ENCODE data around the gene M6PR. TPM values are rescaled to one million over a fixed set of nuclear protein-coding genes. Genes with fewer than 3 reads are reported as not detected.

Gene M6PR
- 147 and 174 TPM in 2 replicates for total RNA-seq (2014; rRNA removed; shearing (Covaris generic))

- DNase-seq (ENCODE audit: low spot score): peak; percentile 96
These were observed at the start of gene M6PR for GRCh38 chr12:8949342-8950220. Gene M6PR, minus strand, starts transcription at chr12:8949645. Its CDS starts 3,241 bp downstream, at chr12:8946404.

GRCh38 chr12:8996682-8997405 is 47.4 kb upstream of the M6PR start:
- no peak for DNase-seq (ENCODE audit: low spot score)

- no peak for DNase-seq (ENCODE audit: low spot score)
These were observed 45.8 kb upstream of the M6PR start for GRCh38 chr12:8995021-8995775.

GRCh38 chr12:8993827-8994226 is 44.4 kb upstream of the M6PR start:
- no peak for DNase-seq (ENCODE audit: low spot score)

GRCh38 chr12:8991371-8992345 is 42.2 kb upstream of the M6PR start:
- DNase-seq (ENCODE audit: low spot score): no peak

- no peak for DNase-seq (ENCODE audit: low spot score)
These were observed 40.0 kb upstream of the M6PR start, which contains the start of gene KLRG1 for GRCh38 chr12:8989413-8989812. Gene KLRG1, plus strand, starts transcription at chr12:8989546. Its CDS starts 90 bp downstream, at chr12:8989636.

GRCh38 chr12:8987685-8988084 is 38.2 kb upstream of the M6PR start:
- no peak for DNase-seq (ENCODE audit: low spot score)

GRCh38 chr12:8987163-8987562 is 37.7 kb upstream of the M6PR start:
- DNase-seq (ENCODE audit: low spot score): no peak

- no peak for DNase-seq (ENCODE audit: low spot score)
These were observed 35.8 kb upstream of the M6PR start for GRCh38 chr12:8985213-8985754.

GRCh38 chr12:8980137-8980536 is 30.7 kb upstream of the M6PR start:
- no peak for DNase-seq (ENCODE audit: low spot score)

GRCh38 chr12:8970432-8970831 is 21.0 kb upstream of the M6PR start:
- no peak for DNase-seq (ENCODE audit: low spot score)

GRCh38 chr12:8969861-8970411 is 20.5 kb upstream of the M6PR start:
- no peak for DNase-seq (ENCODE audit: low spot score)

GRCh38 chr12:8968761-8969160 is 19.3 kb upstream of the M6PR start:
- DNase-seq (ENCODE audit: low spot score): no peak

- no peak for DNase-seq (ENCODE audit: low spot score)
These were observed 10.7 kb upstream of the M6PR start for GRCh38 chr12:8960176-8960575.

GRCh38 chr12:8958066-8958465 is 8.6 kb upstream of the M6PR start:
- no peak for DNase-seq (ENCODE audit: low spot score)

GRCh38 chr12:8957561-8957960 is 8.1 kb upstream of the M6PR start:
- DNase-seq (ENCODE audit: low spot score): no peak

- no peak for DNase-seq (ENCODE audit: low spot score)
These were observed 7.3 kb upstream of the M6PR start for GRCh38 chr12:8956772-8957171.

GRCh38 chr12:8956073-8956472 is 6.6 kb upstream of the M6PR start:
- no peak for DNase-seq (ENCODE audit: low spot score)

GRCh38 chr12:8953773-8954402 is 4.4 kb upstream of the M6PR start:
- no peak for DNase-seq (ENCODE audit: low spot score)

GRCh38 chr12:8951744-8952143 is 2.3 kb upstream of the M6PR start:
- no peak for DNase-seq (ENCODE audit: low spot score)
